AG04450 (cell line): ENCODE results near the gene OBSL1. TPM values are rescaled to one million over a fixed set of nuclear protein-coding genes. Genes with fewer than 3 reads are reported as not detected.

ENCODE experiments used
- CTCF ChIA-PET: fragments of 300-600, 350-600 bp; formaldehyde crosslinking; extraction: SDS; loops from one replicate; lab custom pipeline; 2022; ENCODE audit warnings: antibody characterized with exemption, inconsistent platforms; lab: Charles Lee
- POLR2A ChIA-PET: fragments of 350-600 bp; formaldehyde crosslinking; extraction: SDS; loops from one replicate; lab custom pipeline; 2021; ENCODE audit warnings: antibody characterized with exemption, inconsistent platforms; lab: Yijun Ruan, JAX
- DNase-seq: peaks from one replicate; pipeline ENCODE4 v3.0.0-alpha.2; 2011; ENCODE audit warnings: low read depth, low spot score
- H3K27ac ChIP-seq: one replicate; pipeline ENCODE4 v1.5.1; 2012; ENCODE audit warnings: low read depth, low read length, control low read depth
- H3K27me3 ChIP-seq: one replicate; pipeline ENCODE4 v1.6.0; 2012; ENCODE audit warnings: low read length; ENCODE audit not compliant: control insufficient read depth, insufficient read depth
- H3K4me3 ChIP-seq: 2 replicates; pipeline ENCODE4 v1.5.1; 2011; ENCODE audit warnings: mild to moderate bottlenecking, low read depth, low read length, control low read depth
- H3K9me3 ChIP-seq: 2 replicates; pipeline ENCODE4 v1.5.1; 2012; ENCODE audit warnings: low read length; ENCODE audit not compliant: control insufficient read depth, insufficient read depth
- polyA plus RNA-seq: library from polyadenylated mRNA; depleted of rRNA; stranded (reverse); fragments of >200 nt; gene quantifications from 2 replicates; pipeline ENCODE4 v1.2.3, GENCODE V29; 2011
- TF ChIP-seq, protein P1 (sequence below): IDR thresholded peaks from 2 replicates; pipeline ENCODE4 v1.5.1; 2011; ENCODE audit warnings: low read depth, low read length, control low read depth, inconsistent platforms

OBSL1 gene
- polyA plus RNA-seq, 1 experiment, result 35.5 TPM

DNA sequence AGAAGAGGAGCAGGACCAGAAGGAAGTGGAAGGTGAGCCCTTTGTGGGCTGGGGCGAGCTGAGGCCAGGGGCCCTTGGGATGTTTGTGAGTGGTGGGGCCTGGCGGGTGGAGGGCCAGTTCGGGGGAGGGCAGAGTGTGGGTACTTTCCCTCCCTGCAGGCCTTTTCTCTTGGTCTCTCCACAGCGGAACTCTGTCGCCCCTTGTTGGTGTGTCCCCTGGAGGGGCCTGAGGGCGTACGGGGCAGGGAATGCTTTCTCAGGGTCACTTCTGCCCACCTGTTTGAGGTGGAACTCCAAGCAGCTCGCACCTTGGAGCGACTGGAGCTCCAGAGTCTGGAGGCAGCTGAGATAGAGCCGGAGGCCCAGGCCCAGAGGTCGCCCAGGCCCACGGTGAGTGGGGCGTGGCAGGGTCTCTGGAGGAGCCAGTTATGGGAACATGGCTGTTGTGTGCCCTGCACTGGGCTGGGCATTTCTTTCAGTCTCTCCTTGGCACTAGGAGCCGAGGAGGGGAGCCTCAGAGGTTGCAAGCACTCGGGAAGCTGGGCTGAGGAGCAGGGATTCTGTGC lies 37.1 kb upstream of the OBSL1 start:
- Histone ChIP-seq H3K27me3 (no peaks in the 10 kb centered on the region), H3K9me3 (no peaks in the 10 kb centered on the region), H3K27ac (no peak overlapping the region), H3K4me3 (no peak overlapping the region)
- CTCF ChIA-PET, result no interaction called here
- TF ChIP-seq, protein P1, sequence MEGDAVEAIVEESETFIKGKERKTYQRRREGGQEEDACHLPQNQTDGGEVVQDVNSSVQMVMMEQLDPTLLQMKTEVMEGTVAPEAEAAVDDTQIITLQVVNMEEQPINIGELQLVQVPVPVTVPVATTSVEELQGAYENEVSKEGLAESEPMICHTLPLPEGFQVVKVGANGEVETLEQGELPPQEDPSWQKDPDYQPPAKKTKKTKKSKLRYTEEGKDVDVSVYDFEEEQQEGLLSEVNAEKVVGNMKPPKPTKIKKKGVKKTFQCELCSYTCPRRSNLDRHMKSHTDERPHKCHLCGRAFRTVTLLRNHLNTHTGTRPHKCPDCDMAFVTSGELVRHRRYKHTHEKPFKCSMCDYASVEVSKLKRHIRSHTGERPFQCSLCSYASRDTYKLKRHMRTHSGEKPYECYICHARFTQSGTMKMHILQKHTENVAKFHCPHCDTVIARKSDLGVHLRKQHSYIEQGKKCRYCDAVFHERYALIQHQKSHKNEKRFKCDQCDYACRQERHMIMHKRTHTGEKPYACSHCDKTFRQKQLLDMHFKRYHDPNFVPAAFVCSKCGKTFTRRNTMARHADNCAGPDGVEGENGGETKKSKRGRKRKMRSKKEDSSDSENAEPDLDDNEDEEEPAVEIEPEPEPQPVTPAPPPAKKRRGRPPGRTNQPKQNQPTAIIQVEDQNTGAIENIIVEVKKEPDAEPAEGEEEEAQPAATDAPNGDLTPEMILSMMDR, result no peak
- POLR2A ChIA-PET, result no interaction called here
- DNase-seq, result no peak

DNA sequence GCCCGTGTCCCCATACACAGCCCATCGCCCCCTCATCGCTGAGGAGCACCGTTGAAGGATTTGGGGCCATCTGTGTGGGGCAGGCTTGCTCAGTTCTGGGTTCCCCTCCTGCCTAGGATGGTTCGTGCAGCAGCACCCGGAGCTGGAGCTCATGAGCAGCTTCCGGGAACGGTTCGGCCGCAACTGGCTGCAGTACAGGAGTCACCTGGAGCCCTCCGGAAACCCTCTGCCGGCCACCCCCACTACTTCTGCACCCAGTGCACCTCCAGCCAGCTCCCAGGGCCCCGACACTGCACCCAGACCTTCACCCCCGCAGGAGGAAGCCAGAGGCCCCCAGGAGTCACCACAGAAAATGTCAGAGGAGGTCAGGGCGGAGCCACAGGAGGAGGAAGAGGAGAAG lies 36.6 kb upstream of the OBSL1 start:
- H3K27me3 ChIP-seq, result no peaks in the 10 kb centered on the region
- TF ChIP-seq, protein P1, result no peak
- no peak overlapping the region for H3K27ac ChIP-seq
- no peaks in the 10 kb centered on the region for H3K9me3 ChIP-seq
- POLR2A ChIA-PET, result no interaction called here
- no peak for DNase-seq
- CTCF ChIA-PET, result interaction anchor here (2.5 kb wide), 1 partner anchor 12 kb away, joined by 6 read pairs; no protein-coding TSS in a partner anchor
- no peak overlapping the region for H3K4me3 ChIP-seq

DNA sequence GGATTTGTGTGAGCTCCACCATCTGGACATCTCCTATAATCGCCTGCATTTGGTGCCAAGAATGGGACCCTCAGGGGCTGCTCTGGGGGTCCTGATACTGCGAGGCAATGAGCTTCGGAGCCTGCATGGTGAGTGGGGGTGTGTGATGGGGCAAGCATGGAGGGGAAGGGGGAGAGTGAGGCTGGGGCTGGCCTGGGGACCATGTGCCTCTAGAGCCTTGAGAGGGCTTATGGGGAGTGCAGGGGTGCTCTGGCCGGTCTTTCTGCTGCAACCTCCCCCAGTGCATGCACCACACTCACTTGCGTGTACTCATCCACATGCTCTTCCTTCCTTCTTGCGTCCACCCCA lies 34.2 kb upstream of the OBSL1 start:
- Histone ChIP-seq H3K27ac (no peak overlapping the region), H3K9me3 (no peaks in the 10 kb centered on the region), H3K27me3 (no peaks in the 10 kb centered on the region), H3K4me3 (no peak overlapping the region)
- TF ChIP-seq, protein P1, result no peak
- ChIA-PET POLR2A (no interaction called here), CTCF (interaction anchor here (1.0 to 2.5 kb wide), 2 partner anchors 14 to 45 kb away, joined by 3 to 6 read pairs; no protein-coding TSS in a partner anchor)
- DNase-seq, result no peak

DNA sequence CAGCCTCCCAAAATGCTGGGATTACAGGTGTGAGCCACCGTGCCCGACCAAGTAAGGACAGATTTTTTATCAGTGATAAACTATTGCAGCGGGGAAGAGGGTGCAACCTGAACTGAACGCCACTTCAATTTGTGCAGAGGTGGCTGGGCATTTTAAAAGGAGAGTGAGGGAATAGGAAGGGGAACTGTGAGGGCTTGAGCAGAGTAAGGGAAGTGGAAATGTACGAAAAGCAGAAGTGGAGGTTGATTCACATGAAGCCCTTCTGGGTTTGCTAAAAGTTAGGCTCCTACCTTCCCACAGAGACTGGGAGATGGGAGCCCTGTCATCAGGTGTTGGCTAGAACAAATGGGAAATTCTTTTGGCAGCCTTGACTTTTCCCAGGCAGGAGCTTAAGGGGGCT lies 32.4 kb upstream of the OBSL1 start:
- ChIA-PET POLR2A (no interaction called here), CTCF (interaction anchor here (1.4 kb wide), 1 partner anchor 86 kb away, joined by 3 read pairs; no protein-coding TSS in a partner anchor)
- TF ChIP-seq, protein P1, result no peak
- H3K4me3 ChIP-seq, result no peak overlapping the region
- no peaks in the 10 kb centered on the region for H3K9me3 ChIP-seq
- no peak for DNase-seq
- no peak overlapping the region for H3K27ac ChIP-seq
- no peaks in the 10 kb centered on the region for H3K27me3 ChIP-seq

DNA sequence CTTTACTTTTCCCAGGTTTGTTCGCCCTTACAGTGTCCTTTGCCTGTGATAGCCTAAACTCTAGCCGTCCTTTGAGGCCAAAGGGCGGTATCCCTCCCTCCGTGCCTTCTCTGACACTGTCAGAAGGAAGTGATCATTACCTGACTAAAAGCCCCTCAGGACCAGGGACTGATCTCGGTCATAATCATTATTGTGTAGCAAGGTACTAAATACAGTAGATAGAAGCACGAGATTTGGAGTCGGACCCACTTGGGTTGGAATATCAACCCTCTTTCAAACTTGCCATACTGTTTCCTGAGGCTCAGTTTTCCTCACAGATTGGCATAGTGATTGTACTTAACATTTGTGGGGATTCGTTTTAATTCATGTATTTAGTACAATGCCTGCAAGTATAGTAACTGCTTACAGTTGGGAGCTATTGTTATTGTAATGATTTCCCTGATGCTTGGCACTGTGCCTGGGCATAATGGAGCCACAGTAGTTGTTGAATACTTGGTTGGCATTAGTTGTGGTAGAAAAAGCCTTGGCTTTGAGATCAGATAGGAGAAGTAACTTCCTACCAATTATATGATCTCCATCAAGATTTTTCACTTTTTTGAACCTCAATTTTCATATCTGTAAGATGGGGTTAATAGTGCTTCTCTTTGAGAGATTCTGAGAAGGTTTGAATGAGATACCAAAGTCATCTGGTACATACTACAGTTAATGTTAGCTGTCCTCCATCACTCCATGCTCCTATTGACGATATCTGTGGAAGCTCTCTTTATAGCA lies 27.2 kb upstream of the OBSL1 start:
- POLR2A ChIA-PET, result interaction anchor here (0.6 to 2.9 kb wide), 7 partner anchors 24 to 950 kb away, joined by 3 to 18 read pairs (median 7); partner anchors contain the start of genes CHPF, OBSL1 and TMEM198
- CTCF ChIA-PET, result interaction anchor here (0.7 to 6.8 kb wide), 3 partner anchors 38 to 69 kb away, joined by 3 to 38 read pairs (median 3); no protein-coding TSS in a partner anchor
- TF ChIP-seq, protein P1, result no peak

More for the DNA sequence above, 27.2 kb upstream of the OBSL1 start:
- Histone ChIP-seq H3K27me3 (peaks cover under 1% of the 10 kb centered on the region), H3K4me3 (peak overlapping the region; percentile 94), H3K9me3 (no peaks in the 10 kb centered on the region; the same call in 1 of the 2 replicates), H3K27ac (no peak overlapping the region)
- DNase-seq, result no peak
